A549 (cell line): ENCODE measurements around the gene EXOC4. TPM values are rescaled to one million over a fixed set of nuclear protein-coding genes. Genes with fewer than 3 reads are reported as not detected.

ENCODE experiments used
- ATAC-seq, 2 experiments: fragments of 200-7000 bp in 1 of 2; fragments of >200 bp in 1 of 2; cut with Nextera tagmentation in 1 of 2; cut with Tn5 transposase in 1 of 2; 3 replicates each; pipeline versions ENCODE4 v1.8.0 to v1.9.1; 2018 to 2020; ENCODE audit warnings: mild to moderate bottlenecking in 1 of 2, moderate library complexity in 1 of 2
- CTCF ChIA-PET: fragments of 300-600 bp; sonication (Branson Sonifier 250); formaldehyde crosslinking; extraction: SDS; loops from one replicate; lab custom pipeline; 2021; ENCODE audit warnings: antibody characterized with exemption, inconsistent platforms; lab: Yijun Ruan, JAX
- POLR2A ChIA-PET: fragments of 350-600 bp; formaldehyde crosslinking; extraction: SDS; loops from one replicate; lab custom pipeline; 2021; ENCODE audit warnings: antibody characterized with exemption, inconsistent platforms; lab: Yijun Ruan, JAX
- DNase-seq, 2 experiments: peaks; one replicate each; pipeline versions ENCODE4 v3.0.0 to v3.0.0-alpha.2; 2011 to 2016; ENCODE audit warnings: low read depth in 1 of 2, low spot score in 1 of 2
- FAIRE-seq: peaks from 2 replicates; lab custom pipeline; 2011; peaks lifted over from hg19 to GRCh38; lab: Jason Lieb, UNC
- H3K27ac ChIP-seq, 2 experiments: fragments of >200 bp; sonication (Bioruptor Twin); formaldehyde crosslinking; 3 replicates each; pipeline ENCODE4 v1.5.1; 2016 to 2017
- H3K4me1 ChIP-seq: fragments of >200 bp; sonication (Bioruptor Twin); formaldehyde crosslinking; 3 replicates; pipeline ENCODE4 v1.6.1; 2016
- H3K4me2 ChIP-seq: fragments of >200 bp; sonication (Bioruptor Twin); formaldehyde crosslinking; 3 replicates; pipeline ENCODE4 v1.6.1; 2016
- H3K4me3 ChIP-seq: fragments of >200 bp; sonication (Bioruptor Twin); formaldehyde crosslinking; 3 replicates; pipeline ENCODE4 v1.5.1; 2016
- H3K9me3 ChIP-seq: fragments of >200 bp; sonication (Bioruptor Twin); formaldehyde crosslinking; 3 replicates; pipeline ENCODE4 v1.6.1; 2016
- ATOH8 ChIP-seq: fragments of 250-450 bp; sonication (Bioruptor Pico); IDR thresholded peaks from 2 replicates; pipeline ENCODE4 v1.5.0; 2020; ENCODE audit warnings: low read depth, mild to moderate bottlenecking, moderate library complexity
- BHLHE40 ChIP-seq: IDR thresholded peaks from 2 replicates; pipeline ENCODE4 v1.6.1; 2012; ENCODE audit warnings: low read depth, low read length, inconsistent platforms
- CBX2 ChIP-seq: fragments of 200-600 bp; sonication (generic); IDR thresholded peaks from 2 replicates; pipeline ENCODE4 v1.6.1; 2016; ENCODE audit warnings: low read depth, mild to moderate bottlenecking, borderline replicate concordance
- CEBPB ChIP-seq, 2 experiments: fragments of >200 bp in 1 of 2; sonication (Bioruptor Twin) in 1 of 2; formaldehyde crosslinking in 1 of 2; IDR thresholded peaks; 2 replicates each; pipeline ENCODE4 v1.6.1; 2012 to 2016
- CHD4 ChIP-seq: fragments of 200-600 bp; sonication (generic); IDR thresholded peaks from 2 replicates; pipeline ENCODE4 v1.6.1; 2016; ENCODE audit warnings: antibody characterized with exemption, mild to moderate bottlenecking, borderline replicate concordance
- EHF ChIP-seq: fragments of 250-450 bp; sonication (Bioruptor Pico); IDR thresholded peaks from 2 replicates; pipeline ENCODE4 v1.5.0; 2020; ENCODE audit warnings: mild to moderate bottlenecking
- ELK1 ChIP-seq: fragments of 150-350 bp; IDR thresholded peaks from 2 replicates; pipeline ENCODE4 v1.6.1; 2014; ENCODE audit warnings: low read depth, mild to moderate bottlenecking, low read length
- FOSB ChIP-seq: fragments of 250-450 bp; sonication (Bioruptor Pico); IDR thresholded peaks from 2 replicates; pipeline ENCODE4 v1.5.0; 2020; ENCODE audit warnings: mild to moderate bottlenecking, moderate library complexity
- FOSL2 ChIP-seq, 2 experiments: fragments of 450-650 bp in 1 of 2; fragments of >200 bp in 1 of 2; sonication (Bioruptor Twin) in 1 of 2; formaldehyde crosslinking; IDR thresholded peaks; 2 replicates each; pipeline versions ENCODE4 v1.5.0 to v1.6.1; 2016 to 2020; ENCODE audit warnings: mild to moderate bottlenecking in 1 of 2, moderate library complexity in 1 of 2
- HES2 ChIP-seq: fragments of >200 bp; sonication (Bioruptor Twin); formaldehyde crosslinking; IDR thresholded peaks from 2 replicates; pipeline ENCODE4 v1.6.1; 2016
- HOXB13 ChIP-seq: fragments of 250-450 bp; sonication (Bioruptor Pico); IDR thresholded peaks from 2 replicates; pipeline ENCODE4 v1.5.0; 2020; ENCODE audit warnings: low read depth, mild to moderate bottlenecking, moderate library complexity
- JUN ChIP-seq, 2 experiments: fragments of >200 bp; sonication (Bioruptor Twin); formaldehyde crosslinking; IDR thresholded peaks; 2 replicates in 1 of 2; 3 replicates in 1 of 2; pipeline ENCODE4 v1.6.1; 2016 to 2017
- KDM1A ChIP-seq: fragments of 200-600 bp; sonication (generic); IDR thresholded peaks from 2 replicates; pipeline ENCODE4 v1.6.1; 2016; ENCODE audit warnings: low read depth, mild to moderate bottlenecking
- KDM5A ChIP-seq: fragments of 200-600 bp; sonication (generic); IDR thresholded peaks from 2 replicates; pipeline ENCODE4 v1.6.1; 2016; ENCODE audit warnings: antibody characterized with exemption, mild to moderate bottlenecking
- MAX ChIP-seq: IDR thresholded peaks from 2 replicates; pipeline ENCODE4 v1.6.1; 2012
- PHF8 ChIP-seq: fragments of 200-600 bp; sonication (generic); IDR thresholded peaks from 2 replicates; pipeline ENCODE4 v1.6.1; 2016; ENCODE audit warnings: low read depth, mild to moderate bottlenecking, antibody characterized with exemption, moderate library complexity, borderline replicate concordance
- RAD21 ChIP-seq, 2 experiments: fragments of >200 bp in 1 of 2; sonication (Bioruptor Twin) in 1 of 2; formaldehyde crosslinking in 1 of 2; IDR thresholded peaks in 1 of 2; conservative IDR thresholded peaks in 1 of 2; 2 replicates in 1 of 2; 3 replicates in 1 of 2; pipeline ENCODE4 v1.6.1; 2012 to 2018; ENCODE audit warnings: inconsistent platforms in 1 of 2
- RARB ChIP-seq: fragments of 250-450 bp; sonication (Bioruptor Pico); IDR thresholded peaks from 2 replicates; pipeline ENCODE4 v1.8.0; 2021; ENCODE audit warnings: mild to moderate bottlenecking, moderate library complexity
- RFX5 ChIP-seq: fragments of 450-650 bp; IDR thresholded peaks from 2 replicates; pipeline ENCODE4 v1.7.1; 2014; ENCODE audit warnings: antibody characterized with exemption, mild to moderate bottlenecking, moderate library complexity
- RNF2 ChIP-seq: fragments of 200-600 bp; sonication (generic); IDR thresholded peaks from 2 replicates; pipeline ENCODE4 v1.6.1; 2016; ENCODE audit warnings: low read depth, mild to moderate bottlenecking, antibody characterized with exemption, moderate library complexity, borderline replicate concordance
- SREBF2 ChIP-seq: fragments of 450-650 bp; IDR thresholded peaks from 2 replicates; pipeline ENCODE4 v1.6.1; 2014; ENCODE audit warnings: mild to moderate bottlenecking, moderate library complexity
- TFCP2L1 ChIP-seq: fragments of 250-450 bp; sonication (Bioruptor Pico); IDR thresholded peaks from 2 replicates; pipeline ENCODE4 v1.5.0; 2021; ENCODE audit warnings: mild to moderate bottlenecking
- TP53 ChIP-seq: fragments of 250-450 bp; sonication (Bioruptor Pico); IDR thresholded peaks from 2 replicates; pipeline ENCODE4 v1.5.0; 2021; ENCODE audit warnings: mild to moderate bottlenecking, moderate library complexity
- ZFP36 ChIP-seq: fragments of 450-650 bp; IDR thresholded peaks from 2 replicates; pipeline ENCODE4 v1.6.1; 2014; ENCODE audit warnings: borderline replicate concordance; ENCODE audit not compliant: partially characterized antibody
- ZNF302 ChIP-seq: fragments of 250-450 bp; sonication (Bioruptor Pico); IDR thresholded peaks from 2 replicates; pipeline ENCODE4 v1.9.0; 2021; ENCODE audit warnings: inconsistent platforms, mild to moderate bottlenecking, moderate library complexity
- WGBS: methylation state at CpG from one replicate; pipeline ENCODE4 v1.1.6; 2017; ENCODE audit errors: missing lambda C conversion rate; 5-methylcytosine and 5-hydroxymethylcytosine counted together
- polyA plus RNA-seq, 4 experiments: library from polyadenylated mRNA; depleted of rRNA in 3 of 4; stranded (reverse); fragments of >200 nt; fragmentation: RNase III in 1 of 4; extraction: RNeasy Plus Mini Kit Qiagen cat#74134 plus additional on column Dnase treatment in 1 of 4; gene quantifications; 2 replicates in 3 of 4; 3 replicates in 1 of 4; pipeline ENCODE4 v1.2.3, GENCODE V29; 2011 to 2017

Gene EXOC4
- polyA plus RNA-seq, 2 of the 4 experiments (the other 2 are of a cell fraction), result 33.4 to 73.1 TPM

- TF ChIP-seq TP53 (CRISPR knock-in tag), result no peak
- TF ChIP-seq CHD4, result no peak
- no peak for TF ChIP-seq CBX2
- no peak for TF ChIP-seq BHLHE40
- no peak for TF ChIP-seq JUN (IDR thresholded peaks at IDR 0.05)
- Histone ChIP-seq H3K9me3 (no peaks in the 10 kb centered on the region), H3K27ac (no peak overlapping the region), H3K4me2 (no peak overlapping the region), H3K4me1 (no peaks in the 10 kb centered on the region), H3K4me3 (no peak overlapping the region)
- CTCF ChIA-PET, result no interaction called here
- DNase-seq, result no peak
- no peak for FAIRE-seq
- ATAC-seq, result no peak
- POLR2A ChIA-PET, result no interaction called here
Observed at GRCh38 chr7:133542209-133542780, 289.4 kb downstream of the EXOC4 start.

GRCh38 chr7:133543657-133544056, 290.8 kb downstream of the EXOC4 start:
- ATAC-seq, result no peak
- no peak overlapping the region for H3K27ac ChIP-seq
- POLR2A ChIA-PET, result no interaction called here
- no peak overlapping the region for H3K4me3 ChIP-seq
- H3K9me3 ChIP-seq, result no peaks in the 10 kb centered on the region
- no peaks in the 10 kb centered on the region for H3K4me1 ChIP-seq
- CTCF ChIA-PET, result interaction anchor here (0.9 kb wide), 1 partner anchor 52 kb away, joined by 3 read pairs; no protein-coding TSS in a partner anchor
- TF ChIP-seq RNF2 (no peak), HOXB13 (no peak), MAX (no peak), HES2 (no peak), EHF (CRISPR knock-in tag) (no peak), RAD21 (conservative IDR thresholded peaks at IDR 0.05 in 1 of 2, IDR thresholded peaks at IDR 0.05 in 1 of 2) (no peak), SREBF2 (no peak), ZFP36 (no peak), RARB (CRISPR knock-in tag) (no peak), RFX5 (no peak)
- TF ChIP-seq, all 56 proteins: peak for 0
- WGBS, result 53% methylated on average over 3 of the region's 3 CpGs
- no peak overlapping the region for H3K4me2 ChIP-seq
- no peak for DNase-seq
- FAIRE-seq, result no peak

GRCh38 chr7:133545618-133546017, 292.7 kb downstream of the EXOC4 start:
- CTCF ChIA-PET, result no interaction called here
- no peak for DNase-seq
- no peaks in the 10 kb centered on the region for H3K9me3 ChIP-seq
- no peak overlapping the region for H3K27ac ChIP-seq
- TF ChIP-seq FOSL2 (IDR thresholded peaks at IDR 0.05) (no peak), FOSL2 (CRISPR knock-in tag; IDR thresholded peaks at IDR 0.05) (no peak), EHF (CRISPR knock-in tag) (no peak), TFCP2L1 (CRISPR knock-in tag) (no peak), KDM5A (no peak), CEBPB (IDR thresholded peaks at IDR 0.05) (no peak), ATOH8 (CRISPR knock-in tag) (no peak), ZNF302 (CRISPR knock-in tag) (no peak), FOSB (no peak), ELK1 (no peak), KDM1A (no peak), RFX5 (no peak), PHF8 (no peak)
- ATAC-seq, result no peak
- no peak overlapping the region for H3K4me3 ChIP-seq
- no peak for FAIRE-seq
- WGBS, result 83% methylated on average over 1 of the region's 1 CpG
- POLR2A ChIA-PET, result no interaction called here
- H3K4me1 ChIP-seq, result no peaks in the 10 kb centered on the region
- no peak overlapping the region for H3K4me2 ChIP-seq
